Bone marrow (tissue), 2 donors: Measurements from ENCODE around the gene CPNE9.
A peak's percentile ranks its signal among the peaks of the same experiment; 100 is the strongest.

Source experiments
- DNase-seq, 2 donors: peaks; one replicate each; lab custom pipeline; 2025; lab: John Stamatoyannopoulos, UW

Gene CPNE9

DNA sequence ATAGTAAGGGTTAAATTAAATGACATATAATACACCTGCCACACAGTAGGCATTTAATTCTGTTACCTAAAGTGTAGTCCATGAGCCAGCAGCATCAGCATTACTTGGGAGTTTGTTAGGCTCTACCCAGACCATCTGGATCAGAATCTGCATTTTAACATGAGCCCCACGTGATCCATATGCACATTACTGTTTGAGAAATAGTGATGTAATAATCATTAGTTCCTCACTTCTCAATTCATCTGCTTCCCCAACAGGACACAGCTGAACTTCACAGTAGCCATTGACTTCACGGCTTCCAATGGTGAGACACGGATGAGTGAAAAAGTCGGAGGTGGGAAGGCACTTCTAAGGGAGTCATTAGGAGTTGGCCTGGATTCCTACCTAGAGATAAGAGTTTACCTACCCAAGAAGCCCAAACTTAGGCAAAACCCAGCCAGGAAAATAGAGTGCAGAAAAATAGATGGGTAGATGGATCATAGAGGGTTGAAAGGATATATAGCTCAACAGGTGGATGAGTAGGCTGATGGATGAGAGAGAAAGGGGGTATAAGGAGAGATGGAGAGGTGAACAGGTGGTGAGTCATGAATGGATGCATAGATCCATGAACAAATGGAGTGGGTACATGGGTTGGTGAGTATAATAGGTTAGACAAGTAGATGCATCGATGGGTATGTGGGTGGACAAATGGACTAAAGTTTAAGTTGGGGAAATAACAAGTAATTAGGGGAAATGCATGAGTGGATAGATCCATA lies 13.3 kb downstream of the CPNE9 start:
- DNase-seq = no peak

GRCh38 chr3:9717563-9717962 lies 13.9 kb downstream of the CPNE9 start:
- DNase-seq = no peak

GRCh38 chr3:9718118-9718517 lies 14.5 kb downstream of the CPNE9 start:
- DNase-seq = no peak

GRCh38 chr3:9721015-9721699 lies 17.5 kb downstream of the CPNE9 start:
- no peak for DNase-seq

DNA sequence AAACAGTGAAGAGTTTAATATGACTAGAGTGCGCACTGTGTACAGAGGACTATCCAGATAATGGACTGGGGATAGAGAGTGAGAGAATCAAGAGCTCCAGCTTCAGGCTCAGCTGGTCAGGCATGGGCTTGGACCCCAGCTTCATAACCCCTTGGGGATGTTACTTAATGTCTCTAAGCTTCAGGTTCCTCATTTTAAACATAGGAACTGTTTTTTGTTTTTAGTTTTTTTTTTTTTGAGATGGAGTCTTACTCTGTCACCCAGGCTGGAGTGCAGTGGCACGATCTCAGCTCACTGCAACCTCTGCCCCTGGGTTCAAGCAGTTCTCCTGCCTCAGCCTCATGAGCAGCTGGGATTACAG lies 18.0 kb downstream of the CPNE9 start:
- DNase-seq = no peak

- no peak for DNase-seq
These were observed 22.3 kb downstream of the CPNE9 start for GRCh38 chr3:9725775-9726515.

DNA sequence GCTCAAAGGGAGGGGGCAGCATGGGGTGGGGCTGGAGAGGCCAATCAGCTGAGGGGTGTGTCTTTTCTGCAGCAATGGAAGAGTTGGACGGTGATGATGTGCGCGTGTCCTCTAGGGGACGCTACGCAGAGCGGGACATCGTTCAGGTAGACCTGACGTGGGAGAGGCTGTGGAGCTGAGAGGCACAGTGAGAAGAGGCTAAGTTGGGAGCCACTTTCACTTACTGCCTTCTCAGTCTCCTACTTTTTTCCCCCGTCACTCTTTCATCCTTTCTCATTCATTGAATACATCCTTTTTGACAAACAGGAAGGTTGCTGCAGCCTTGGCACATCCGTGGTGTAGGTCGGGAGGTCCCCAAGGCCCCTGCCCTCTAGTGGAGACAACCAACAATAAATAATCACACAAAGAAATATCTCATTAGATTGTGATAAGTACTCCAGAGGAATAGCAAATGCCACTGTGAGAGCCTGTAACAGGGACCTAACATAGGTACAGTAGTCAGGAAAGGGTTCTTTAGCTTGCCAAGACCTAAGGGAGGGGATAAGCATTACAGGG lies 23.5 kb downstream of the CPNE9 start:
- peak in 1 of 2 donors; percentile 75 for DNase-seq

DNA sequence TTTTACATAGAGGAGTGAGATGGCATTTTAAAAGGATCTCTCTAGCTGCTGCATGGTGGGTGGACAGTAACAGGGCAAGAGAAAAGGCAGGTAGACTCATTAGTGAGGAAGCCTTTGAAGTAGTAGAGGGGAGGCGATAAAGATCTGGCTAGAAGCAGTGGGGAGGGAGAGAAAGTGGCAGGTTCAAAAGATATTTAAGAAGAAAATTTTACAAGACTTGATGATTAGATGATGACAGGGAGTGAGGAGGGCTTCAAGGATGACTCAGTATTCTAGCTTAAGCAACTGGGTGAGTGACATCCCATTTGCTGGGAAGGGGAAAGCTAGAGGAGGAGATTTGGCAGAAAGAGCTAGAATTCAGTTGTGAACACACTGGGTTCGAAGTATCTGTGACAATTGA lies 24.1 kb downstream of the CPNE9 start:
- no peak for DNase-seq

- DNase-seq = no peak
These were observed 25.8 kb downstream of the CPNE9 start for GRCh38 chr3:9729419-9729818.

GRCh38 chr3:9730657-9731205 lies 27.1 kb downstream of the CPNE9 start:
- peak in 1 of 2 donors; percentile 68 for DNase-seq

DNA sequence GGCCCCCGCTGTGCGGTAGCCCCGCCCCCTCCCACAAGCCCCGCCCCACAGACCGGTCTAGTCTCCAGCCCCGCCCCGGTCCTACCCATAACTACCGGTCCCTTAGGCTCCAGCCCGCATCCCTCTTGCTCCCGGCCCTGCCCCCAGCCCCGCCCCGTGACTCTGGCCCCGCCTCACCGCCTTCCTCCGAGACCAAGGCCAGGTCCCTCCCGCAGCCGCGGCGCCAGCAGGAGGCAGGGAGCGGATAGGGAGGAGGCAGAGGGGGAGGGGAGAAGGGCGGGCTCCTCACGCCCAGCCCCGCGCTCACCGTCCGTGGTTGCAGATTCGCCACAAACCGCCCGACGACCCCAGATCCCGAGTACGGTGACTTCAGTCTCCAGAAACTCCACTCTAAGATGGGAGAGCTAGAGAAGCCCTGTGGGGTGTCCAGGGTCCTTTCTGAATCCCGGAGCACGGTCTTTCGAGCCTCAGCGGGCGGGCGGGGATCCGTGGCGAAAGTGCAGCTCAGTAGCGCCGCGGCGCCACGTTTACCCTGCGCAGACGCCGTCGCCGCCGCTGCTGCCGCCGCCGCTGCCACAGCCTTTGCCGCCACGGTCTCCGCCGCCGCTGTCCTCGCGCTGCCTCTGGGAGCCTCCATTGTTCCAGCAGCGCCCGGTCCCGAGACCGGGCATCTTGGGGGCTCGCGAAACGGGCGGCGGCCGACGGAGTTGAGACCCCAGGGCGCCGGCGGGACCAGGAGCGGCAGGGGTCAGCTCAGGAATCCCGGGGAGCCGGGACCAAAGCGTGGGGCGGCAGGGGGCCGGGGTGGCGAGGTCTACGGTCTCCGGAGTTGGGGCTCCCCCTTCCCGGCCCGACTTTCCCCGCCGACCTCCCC lies 27.8 kb downstream of the CPNE9 start, which contains the start of gene BRPF1:
Gene BRPF1 (plus strand): TSS at position 530 of the 874 bp plus-strand sequence. CDS start 2,406 bp downstream, outside the sequence.
- peak; percentile 96 to 100 for DNase-seq

GRCh38 chr3:9732080-9732739 lies 28.6 kb downstream of the CPNE9 start:
- peak; percentile 30 to 34 for DNase-seq

DNA sequence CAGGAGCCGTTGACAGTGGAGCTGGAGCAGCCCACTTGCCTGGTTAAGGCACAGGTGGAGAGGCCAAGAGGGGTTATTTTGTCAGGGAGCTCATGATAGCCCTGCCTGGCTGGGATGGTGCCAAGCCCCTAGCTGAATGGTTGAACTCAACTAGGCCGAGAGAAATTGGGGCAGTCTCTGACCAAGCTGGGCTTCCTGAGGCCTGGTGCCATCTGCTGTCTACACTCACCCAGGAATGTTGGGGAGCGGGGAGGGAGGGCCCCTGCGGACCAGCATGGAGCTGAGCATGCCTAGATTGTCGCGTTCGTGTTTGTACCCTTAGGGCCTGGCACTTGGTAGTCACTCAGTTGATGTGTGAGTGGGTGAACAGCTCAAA lies 29.1 kb downstream of the CPNE9 start:
- DNase-seq = no peak

DNA sequence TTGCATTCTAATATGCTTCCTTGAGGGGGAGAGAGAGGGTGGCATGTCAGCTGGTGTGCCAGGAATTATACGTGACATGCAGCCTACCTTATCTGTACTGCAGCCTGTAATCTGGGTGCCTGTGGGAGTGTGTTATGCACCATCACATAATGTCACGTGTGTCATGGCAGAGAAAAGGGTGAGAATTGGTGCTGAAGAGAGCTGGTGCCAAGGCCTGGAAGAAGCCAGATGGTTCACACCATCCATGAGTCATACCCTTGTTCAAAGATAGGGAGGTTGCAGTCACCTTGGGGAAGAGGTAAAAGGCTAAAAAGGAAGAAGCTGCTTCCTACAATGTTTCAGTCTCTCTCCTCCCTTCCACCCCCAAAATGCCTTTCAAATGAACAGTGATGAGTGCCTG lies 33.2 kb downstream of the CPNE9 start:
- no peak for DNase-seq

DNA sequence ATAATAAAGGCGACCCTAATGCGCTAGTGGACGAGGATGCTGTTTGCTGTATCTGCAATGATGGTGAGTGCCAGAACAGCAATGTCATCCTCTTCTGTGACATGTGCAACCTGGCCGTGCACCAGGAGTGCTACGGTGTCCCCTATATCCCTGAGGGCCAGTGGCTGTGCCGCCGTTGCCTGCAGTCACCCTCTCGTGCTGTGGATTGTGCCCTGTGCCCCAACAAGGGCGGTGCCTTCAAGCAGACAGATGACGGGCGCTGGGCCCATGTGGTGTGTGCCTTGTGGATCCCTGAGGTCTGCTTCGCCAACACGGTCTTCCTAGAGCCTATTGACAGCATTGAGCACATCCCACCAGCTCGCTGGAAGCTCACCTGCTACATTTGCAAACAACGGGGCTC lies 35.5 kb downstream of the CPNE9 start:
- no peak for DNase-seq

- no peak for DNase-seq
These were observed 38.9 kb downstream of the CPNE9 start for GRCh38 chr3:9742560-9742959.

- no peak for DNase-seq
These were observed 39.9 kb downstream of the CPNE9 start for GRCh38 chr3:9743548-9743947.

DNA sequence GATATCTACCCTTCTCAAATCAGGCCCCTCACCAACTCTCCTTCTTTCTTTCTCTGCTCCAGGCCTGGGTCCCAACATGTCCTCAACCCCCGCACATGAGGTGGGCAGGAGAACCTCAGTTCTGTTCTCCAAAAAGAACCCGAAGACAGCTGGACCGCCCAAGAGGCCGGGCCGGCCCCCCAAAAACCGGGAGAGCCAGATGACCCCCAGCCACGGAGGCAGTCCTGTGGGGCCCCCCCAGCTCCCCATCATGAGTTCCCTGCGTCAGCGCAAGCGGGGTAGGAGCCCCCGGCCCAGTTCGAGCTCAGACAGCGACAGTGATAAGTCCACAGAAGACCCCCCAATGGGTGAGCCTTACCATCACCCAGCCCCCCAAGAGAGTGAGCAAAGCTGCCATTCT lies 40.5 kb downstream of the CPNE9 start:
- DNase-seq = no peak

GRCh38 chr3:9745521-9745920 lies 41.9 kb downstream of the CPNE9 start:
- no peak for DNase-seq

- DNase-seq = no peak
These were observed 42.7 kb downstream of the CPNE9 start for GRCh38 chr3:9746330-9746729.

- DNase-seq = no peak
These were observed 43.6 kb downstream of the CPNE9 start for GRCh38 chr3:9747267-9747666.
